GM19240 (cell line): ENCODE measurements around the gene NT5DC2.

Source experiments
- DNase-seq: peaks from one replicate; pipeline ENCODE4 v3.0.0; 2011; ENCODE audit warnings: low spot score; ENCODE audit not compliant: insufficient read length

Gene NT5DC2

GRCh38 chr3:52490035-52490938, 43.4 kb downstream of the NT5DC2 start:
- DNase-seq: no peak

DNA sequence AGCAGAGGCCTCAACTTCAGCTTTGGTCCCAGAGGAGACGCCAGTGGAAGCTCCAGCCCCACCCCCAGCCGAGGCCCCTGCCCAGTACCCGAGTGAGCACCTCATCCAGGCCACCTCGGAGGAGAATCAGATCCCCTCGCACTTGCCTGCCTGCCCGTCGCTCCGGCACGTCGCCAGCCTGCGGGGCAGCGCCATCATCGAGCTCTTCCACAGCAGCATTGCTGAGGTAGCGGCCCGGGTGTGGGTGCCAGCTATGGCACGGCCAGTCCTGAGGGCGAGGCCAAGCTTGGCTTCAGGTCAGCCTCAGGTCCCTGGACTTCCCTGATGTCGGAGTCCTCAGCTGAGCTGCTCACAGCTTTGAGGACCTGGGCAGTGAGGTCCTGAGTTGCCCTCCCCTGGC, 44.2 kb downstream of the NT5DC2 start:
- no peak for DNase-seq

GRCh38 chr3:52488746-52489145, 44.9 kb downstream of the NT5DC2 start:
- DNase-seq: no peak

DNA sequence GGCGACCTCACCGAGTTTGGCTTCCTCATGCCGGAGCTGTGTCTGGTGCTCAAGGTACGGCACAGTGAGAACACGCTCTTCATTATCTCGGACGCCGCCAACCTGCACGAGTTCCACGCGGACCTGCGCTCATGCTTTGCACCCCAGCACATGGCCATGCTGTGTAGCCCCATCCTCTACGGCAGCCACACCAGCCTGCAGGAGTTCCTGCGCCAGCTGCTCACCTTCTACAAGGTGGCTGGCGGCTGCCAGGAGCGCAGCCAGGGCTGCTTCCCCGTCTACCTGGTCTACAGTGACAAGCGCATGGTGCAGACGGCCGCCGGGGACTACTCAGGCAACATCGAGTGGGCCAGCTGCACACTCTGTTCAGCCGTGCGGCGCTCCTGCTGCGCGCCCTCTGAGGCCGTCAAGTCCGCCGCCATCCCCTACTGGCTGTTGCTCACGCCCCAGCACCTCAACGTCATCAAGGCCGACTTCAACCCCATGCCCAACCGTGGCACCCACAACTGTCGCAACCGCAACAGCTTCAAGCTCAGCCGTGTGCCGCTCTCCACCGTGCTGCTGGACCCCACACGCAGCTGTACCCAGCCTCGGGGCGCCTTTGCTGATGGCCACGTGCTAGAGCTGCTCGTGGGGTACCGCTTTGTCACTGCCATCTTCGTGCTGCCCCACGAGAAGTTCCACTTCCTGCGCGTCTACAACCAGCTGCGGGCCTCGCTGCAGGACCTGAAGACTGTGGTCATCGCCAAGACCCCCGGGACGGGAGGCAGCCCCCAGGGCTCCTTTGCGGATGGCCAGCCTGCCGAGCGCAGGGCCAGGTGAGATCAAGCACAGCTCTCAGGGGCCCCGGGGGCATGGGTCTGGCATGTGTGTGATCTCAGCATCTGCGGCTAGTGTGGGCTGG, 45.6 kb downstream of the NT5DC2 start:
- DNase-seq: no peak

GRCh38 chr3:52487050-52487787, 46.4 kb downstream of the NT5DC2 start:
- DNase-seq: no peak

- DNase-seq: no peak
These were observed 48.8 kb downstream of the NT5DC2 start for GRCh38 chr3:52484680-52485461.

- no peak for DNase-seq
These were observed 49.9 kb downstream of the NT5DC2 start for GRCh38 chr3:52483577-52484381.

DNA sequence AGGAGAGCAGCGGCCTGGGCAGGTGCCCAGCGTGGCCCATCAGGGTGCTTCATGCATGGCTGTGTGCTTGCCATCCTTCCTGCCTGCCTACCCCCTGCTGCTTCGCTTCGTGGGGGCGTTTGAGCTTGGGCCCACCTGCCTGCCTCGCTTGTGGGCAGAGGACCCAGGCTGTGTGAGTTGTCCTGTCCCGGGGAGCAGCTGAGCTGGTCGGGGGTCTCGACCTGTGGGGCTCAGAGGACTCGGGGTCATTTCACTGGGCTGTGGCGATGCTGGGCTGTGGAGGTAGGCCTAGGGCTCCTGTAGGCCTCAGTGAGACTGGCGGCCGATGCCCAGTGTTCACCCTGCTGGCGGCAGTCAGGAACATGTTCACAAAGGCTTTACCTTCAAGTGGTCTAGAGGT, 50.6 kb downstream of the NT5DC2 start:
- no peak for DNase-seq

DNA sequence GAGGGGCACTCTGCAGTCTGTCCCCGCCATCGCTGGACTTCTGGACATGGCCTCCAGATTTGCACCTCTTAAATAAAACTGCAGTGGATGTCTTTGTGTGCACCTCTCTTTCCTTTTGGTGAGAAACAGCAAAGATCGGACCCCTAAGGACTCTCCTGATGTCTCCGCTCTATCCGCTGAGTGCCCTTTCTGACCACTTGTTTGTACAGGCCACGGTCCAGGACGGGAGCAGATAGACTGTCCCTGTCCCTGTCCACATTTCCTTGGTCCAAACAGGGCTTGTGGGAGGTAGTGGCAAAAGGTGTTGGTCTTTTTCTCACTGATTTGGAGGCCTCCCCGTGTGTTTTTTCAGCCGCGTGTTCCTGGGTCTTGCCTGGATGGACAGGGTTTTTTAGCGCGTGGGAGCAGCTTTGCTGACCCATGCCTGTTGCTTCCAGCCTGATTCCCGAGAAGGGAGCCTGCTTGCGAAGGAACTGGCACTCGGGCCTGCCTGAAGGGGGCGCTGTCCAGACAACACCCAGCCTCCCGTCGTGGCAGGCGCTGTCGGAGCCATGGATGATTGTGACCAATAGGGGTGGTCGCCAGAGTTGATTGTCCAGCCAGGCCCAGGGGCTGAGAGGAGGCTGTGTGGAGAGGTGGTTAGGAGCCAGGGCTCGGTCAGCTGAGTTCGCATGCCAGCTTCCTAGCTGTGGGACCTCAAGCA, 51.7 kb downstream of the NT5DC2 start:
- no peak for DNase-seq

DNA sequence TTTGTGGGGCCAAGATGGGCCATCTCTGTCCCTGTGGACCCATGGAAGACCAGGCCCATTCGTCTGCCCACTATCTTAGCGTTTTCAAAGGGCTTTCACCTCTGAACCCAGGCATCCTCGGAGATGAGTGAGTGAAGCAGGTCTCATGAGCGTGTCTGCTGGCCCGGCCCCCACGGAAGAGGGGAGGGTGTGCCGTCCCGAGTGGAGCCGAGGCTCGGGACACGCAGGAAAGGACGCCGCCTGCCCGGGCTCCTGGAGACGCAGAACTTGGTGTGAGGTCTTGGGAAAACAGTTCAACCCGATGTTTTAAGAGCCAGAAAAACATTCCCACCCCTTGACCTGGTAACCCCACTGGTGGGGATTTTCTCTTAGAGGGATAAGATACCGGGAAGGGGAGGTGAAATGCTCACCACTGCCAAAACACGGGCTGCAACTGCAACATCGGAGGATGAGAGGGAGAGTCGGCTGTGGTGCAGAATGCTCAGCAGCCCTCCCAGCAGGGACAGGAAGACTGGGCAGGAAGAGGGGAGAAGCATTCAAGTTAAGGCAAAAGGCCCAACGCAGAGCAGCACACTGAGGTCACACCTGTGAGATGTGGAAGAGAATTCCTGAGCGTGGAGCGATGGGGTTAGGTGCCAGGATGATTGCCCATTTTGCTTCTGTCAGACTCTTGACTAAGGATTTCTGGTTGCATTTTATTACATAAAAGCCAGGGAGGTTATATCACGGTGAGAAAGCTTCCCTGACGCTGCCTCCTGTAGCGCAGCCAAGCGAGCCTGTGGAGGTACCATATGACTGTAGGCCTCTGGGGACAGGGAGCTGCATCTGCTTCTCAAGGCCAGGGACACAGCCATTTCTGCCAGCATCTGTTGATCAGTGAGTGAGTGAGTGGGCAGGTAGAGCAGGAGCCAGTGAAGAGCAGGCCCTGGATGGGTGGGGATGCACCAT, 52.6 kb downstream of the NT5DC2 start:
- DNase-seq: no peak

DNA sequence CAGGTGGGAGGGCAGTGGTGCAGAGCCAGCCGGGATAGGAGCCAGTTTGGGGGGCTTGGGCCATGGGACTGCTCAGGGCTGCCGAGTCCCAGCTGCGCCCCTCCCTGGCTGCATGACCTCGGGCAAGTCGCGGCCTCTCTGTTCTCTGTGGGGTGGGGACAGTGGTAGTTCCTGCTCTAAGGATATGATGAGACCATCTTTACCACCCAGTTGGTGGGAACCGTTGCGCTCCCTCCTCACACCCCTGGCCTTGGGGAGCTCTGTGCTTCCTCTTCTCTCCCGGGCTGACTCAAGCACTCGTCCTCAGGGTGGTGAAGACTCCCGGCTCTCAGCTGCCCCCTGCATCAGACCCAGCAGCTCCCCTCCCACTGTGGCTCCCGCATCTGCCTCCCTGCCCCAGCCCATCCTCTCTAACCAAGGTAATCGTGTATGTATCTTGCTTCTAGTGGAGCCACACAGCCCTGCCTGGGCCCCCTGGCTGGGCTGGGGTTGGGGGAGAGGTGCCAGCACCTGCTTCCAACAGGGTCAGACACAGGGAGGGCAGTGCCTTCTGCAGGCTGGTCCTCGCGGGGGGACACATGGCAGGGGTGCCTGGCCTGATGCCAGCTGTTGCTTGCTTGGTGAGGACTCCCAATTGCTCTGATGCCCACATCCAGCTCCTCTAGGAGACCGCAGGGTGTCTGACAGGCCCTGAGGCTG, 53.6 kb downstream of the NT5DC2 start:
- no peak for DNase-seq

GRCh38 chr3:52479037-52479876, 54.4 kb downstream of the NT5DC2 start:
- no peak for DNase-seq

- no peak for DNase-seq
These were observed 55.9 kb downstream of the NT5DC2 start for GRCh38 chr3:52477796-52478095.

DNA sequence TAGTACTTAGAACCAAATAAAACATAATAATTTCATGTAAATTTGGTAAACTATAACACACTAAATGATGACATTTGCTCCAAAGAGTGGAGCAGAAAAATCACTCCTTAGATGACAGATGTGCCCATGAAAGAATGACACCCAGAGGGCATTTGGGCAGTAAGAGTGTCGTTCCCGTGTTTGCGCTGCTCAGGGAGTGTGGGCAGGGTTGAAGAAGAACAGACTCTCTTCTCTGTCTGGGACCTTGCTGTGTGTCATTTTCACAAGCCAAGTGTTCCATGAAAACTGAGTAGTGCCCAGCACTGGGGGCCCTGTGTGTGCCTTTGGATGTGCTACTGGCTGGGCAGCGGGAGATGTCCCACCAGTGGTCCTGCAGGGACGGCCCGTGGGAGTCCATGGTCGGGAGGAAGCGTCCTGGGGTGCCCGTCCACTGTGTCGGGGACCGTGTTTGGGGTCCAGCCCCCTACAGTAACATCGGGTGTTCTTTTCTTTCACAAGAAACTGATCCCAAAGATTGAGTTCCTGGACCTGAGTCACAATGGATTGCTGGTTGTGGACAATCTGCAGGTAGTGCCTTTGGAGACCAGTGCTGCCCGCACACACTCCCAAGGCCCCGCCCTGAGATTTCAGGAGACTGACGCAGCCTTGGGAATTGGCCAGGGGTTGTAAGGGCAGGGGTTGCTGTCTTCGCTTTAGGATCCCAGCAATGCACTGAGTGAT, 56.4 kb downstream of the NT5DC2 start:
- DNase-seq: no peak
